ENCODE data around the gene CASR. TPM values are rescaled to one million over a fixed set of nuclear protein-coding genes. Genes with fewer than 3 reads are reported as not detected.

CASR gene
- total RNA-seq, 1 donor, result not detected

- no peak overlapping the region for H3K4me3 ChIP-seq (ENCODE audit: low read depth, low read length)
- no peak for TF ChIP-seq CTCF (IDR thresholded peaks at IDR 0.05; ENCODE audit: insufficient read depth, low read length)
- DNase-seq (ENCODE audit: low read depth), result no peak
Measured at GRCh38 chr3:122315619-122316018, 132.2 kb downstream of the CASR start.

- H3K4me3 ChIP-seq (ENCODE audit: low read depth, low read length), result no peak overlapping the region
- TF ChIP-seq CTCF (IDR thresholded peaks at IDR 0.05; ENCODE audit: insufficient read depth, low read length), result no peak
- DNase-seq (ENCODE audit: low read depth), result no peak
Measured at GRCh38 chr3:122316368-122316767, 132.9 kb downstream of the CASR start.

GRCh38 chr3:122318620-122319019 lies 135.2 kb downstream of the CASR start:
- DNase-seq (ENCODE audit: low read depth), result no peak
- TF ChIP-seq CTCF (IDR thresholded peaks at IDR 0.05; ENCODE audit: insufficient read depth, low read length), result no peak
- H3K4me3 ChIP-seq (ENCODE audit: low read depth, low read length), result no peak overlapping the region

- DNase-seq (ENCODE audit: low read depth), result no peak
- H3K4me3 ChIP-seq (ENCODE audit: low read depth, low read length), result no peak overlapping the region
- no peak for TF ChIP-seq CTCF (IDR thresholded peaks at IDR 0.05; ENCODE audit: insufficient read depth, low read length)
Measured at GRCh38 chr3:122322095-122323075, 138.9 kb downstream of the CASR start.

GRCh38 chr3:122324871-122325323 lies 141.4 kb downstream of the CASR start, which contains the start of gene CSTA:
CSTA (plus strand) TSS chr3:122325248; CDS start chr3:122325293, 45 bp downstream.
- DNase-seq (ENCODE audit: low read depth), result peak; percentile 44
- H3K4me3 ChIP-seq (ENCODE audit: low read depth, low read length), result peak within 1 kb of the TSS; percentile 37
- TF ChIP-seq CTCF (IDR thresholded peaks at IDR 0.05; ENCODE audit: insufficient read depth, low read length), result no peak

- no peak for DNase-seq (ENCODE audit: low read depth)
- H3K4me3 ChIP-seq (ENCODE audit: low read depth, low read length), result no peak overlapping the region
- TF ChIP-seq CTCF (IDR thresholded peaks at IDR 0.05; ENCODE audit: insufficient read depth, low read length), result no peak
Measured at GRCh38 chr3:122325769-122326168, 142.3 kb downstream of the CASR start.
